ENCODE results near the gene OPN1LW. TPM values are rescaled to one million over a fixed set of nuclear protein-coding genes. Genes with fewer than 3 reads are reported as not detected.

Gene OPN1LW
- total and polyA plus RNA-seq, 2 donors, result not detected

DNA sequence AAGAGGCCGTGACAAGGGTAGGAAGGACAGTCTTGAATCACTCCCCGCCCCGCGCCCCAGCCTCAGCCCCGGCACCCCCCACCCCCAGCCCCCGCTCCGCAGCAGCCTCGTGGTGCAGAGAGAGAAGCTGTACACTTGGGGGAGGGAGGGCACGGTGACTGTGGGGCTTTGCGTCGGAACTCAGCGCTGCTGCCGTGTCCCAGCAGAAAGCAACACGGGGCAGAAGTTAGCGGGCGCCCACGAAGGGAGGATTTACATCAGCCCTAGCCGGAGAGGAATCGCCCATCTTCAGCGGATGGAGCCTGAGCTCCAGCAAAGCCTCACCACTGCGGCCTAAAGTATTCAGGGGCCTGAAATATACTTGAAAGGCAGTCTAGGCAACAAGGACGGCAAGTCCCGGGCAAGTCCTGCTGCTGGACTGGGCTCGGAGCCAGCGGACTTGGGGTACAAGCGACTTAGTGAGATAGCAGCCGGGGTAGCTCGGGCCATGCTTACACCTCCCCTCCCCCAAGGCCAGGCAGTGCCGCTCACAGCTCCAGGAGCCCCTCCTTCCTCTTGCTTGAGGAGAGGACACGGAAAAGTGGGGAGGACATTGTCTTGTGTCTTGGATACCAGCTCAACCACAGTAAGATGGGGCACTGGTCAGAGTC, 18.5 kb upstream of the OPN1LW start:
- H3K27me3 ChIP-seq (ENCODE audit: control insufficient read depth in 2 of 2, insufficient read depth in 1 of 2, low read length in 1 of 2), result no peaks in the 10 kb centered on the region
- H3K4me3 ChIP-seq (ENCODE audit: low read length in 2 of 2), result no peak overlapping the region
- 68% methylated on average over 30 of the region's 30 CpGs for WGBS
- no peak overlapping the region for H3K27ac ChIP-seq (ENCODE audit: low read depth in 1 of 2, low read length in 1 of 2)
- H3K4me1 ChIP-seq (ENCODE audit: control insufficient read depth in 2 of 2, insufficient read depth in 2 of 2, low read length in 2 of 2), result peaks cover 0 to 34% of the 10 kb centered on the region in 2 donors
- peak in 1 of 9 donors; percentile 28 for DNase-seq (ENCODE audit: low read depth in 6 of 9, low spot score in 9 of 9)
- no peaks in the 10 kb centered on the region for H3K36me3 ChIP-seq (ENCODE audit: control insufficient read depth in 2 of 2, insufficient read depth in 2 of 2, low read length in 1 of 2)
- H3K9me3 ChIP-seq (ENCODE audit: control insufficient read depth in 2 of 2, insufficient read depth in 1 of 2, low read length in 1 of 2), result no peaks in the 10 kb centered on the region

DNA sequence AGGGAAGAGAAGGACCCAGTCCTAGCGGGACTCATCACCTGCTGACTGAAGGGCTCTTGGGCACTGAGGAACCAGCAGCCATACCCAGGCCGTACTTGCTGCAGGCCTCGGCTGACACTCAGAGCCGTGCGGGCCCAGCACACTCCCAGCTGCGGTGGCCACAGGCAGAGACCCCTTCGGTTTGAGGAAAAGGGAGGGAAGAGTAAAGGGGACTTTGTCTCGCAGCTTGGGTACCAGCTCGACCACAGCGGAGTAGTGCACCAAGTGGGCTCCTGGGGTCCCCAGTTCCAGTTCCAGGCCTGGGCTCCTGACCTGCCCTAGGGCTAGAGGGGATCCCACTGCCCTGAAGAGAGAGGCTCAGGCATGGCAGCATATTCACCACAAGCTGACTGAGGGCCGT, 17.9 kb upstream of the OPN1LW start:
- H3K36me3 ChIP-seq (ENCODE audit: control insufficient read depth in 2 of 2, insufficient read depth in 2 of 2, low read length in 1 of 2), result no peaks in the 10 kb centered on the region
- H3K4me3 ChIP-seq (ENCODE audit: low read length in 2 of 2), result no peak overlapping the region
- WGBS, result 95% methylated on average over 11 of the region's 11 CpGs
- H3K4me1 ChIP-seq (ENCODE audit: control insufficient read depth in 2 of 2, insufficient read depth in 2 of 2, low read length in 2 of 2), result peaks cover 0 to 34% of the 10 kb centered on the region in 2 donors
- H3K27ac ChIP-seq (ENCODE audit: low read depth in 1 of 2, low read length in 1 of 2), result no peak overlapping the region
- H3K9me3 ChIP-seq (ENCODE audit: control insufficient read depth in 2 of 2, insufficient read depth in 1 of 2, low read length in 1 of 2), result no peaks in the 10 kb centered on the region
- H3K27me3 ChIP-seq (ENCODE audit: control insufficient read depth in 2 of 2, insufficient read depth in 1 of 2, low read length in 1 of 2), result no peaks in the 10 kb centered on the region
- DNase-seq (ENCODE audit: low read depth in 6 of 9, low spot score in 9 of 9), result no peak

DNA sequence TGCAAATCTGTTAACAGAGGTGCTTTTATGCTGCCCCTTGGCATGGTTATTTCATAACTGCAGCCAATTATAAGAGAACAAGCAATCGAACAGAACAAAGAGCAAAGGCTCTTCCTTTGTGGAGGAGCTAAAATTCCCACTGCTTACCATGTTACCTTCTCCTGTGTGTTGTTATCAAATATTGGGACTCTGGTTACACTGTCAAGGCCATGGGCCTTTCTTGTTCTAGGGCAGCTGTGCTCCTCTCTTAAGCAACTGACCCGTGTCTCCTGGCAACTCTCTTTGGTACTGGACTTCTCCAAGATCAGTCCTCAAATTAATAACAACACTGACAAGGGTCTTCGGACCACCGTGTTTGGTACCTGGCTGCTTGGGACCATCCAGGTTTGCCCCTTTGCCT, 12.1 kb upstream of the OPN1LW start:
- peaks cover 0 to 2% of the 10 kb centered on the region in 2 donors for H3K9me3 ChIP-seq (ENCODE audit: control insufficient read depth in 2 of 2, insufficient read depth in 1 of 2, low read length in 1 of 2)
- no peak overlapping the region for H3K4me3 ChIP-seq (ENCODE audit: low read length in 2 of 2)
- peaks cover 0 to 2% of the 10 kb centered on the region in 2 donors for H3K27me3 ChIP-seq (ENCODE audit: control insufficient read depth in 2 of 2, insufficient read depth in 1 of 2, low read length in 1 of 2)
- WGBS, result 97% methylated on average over 4 of the region's 4 CpGs
- H3K36me3 ChIP-seq (ENCODE audit: control insufficient read depth in 2 of 2, insufficient read depth in 2 of 2, low read length in 1 of 2), result no peaks in the 10 kb centered on the region
- DNase-seq (ENCODE audit: low read depth in 6 of 9, low spot score in 9 of 9), result no peak
- peaks cover 0 to 12% of the 10 kb centered on the region in 2 donors for H3K4me1 ChIP-seq (ENCODE audit: control insufficient read depth in 2 of 2, insufficient read depth in 2 of 2, low read length in 2 of 2)
- no peak overlapping the region for H3K27ac ChIP-seq (ENCODE audit: low read depth in 1 of 2, low read length in 1 of 2)

DNA sequence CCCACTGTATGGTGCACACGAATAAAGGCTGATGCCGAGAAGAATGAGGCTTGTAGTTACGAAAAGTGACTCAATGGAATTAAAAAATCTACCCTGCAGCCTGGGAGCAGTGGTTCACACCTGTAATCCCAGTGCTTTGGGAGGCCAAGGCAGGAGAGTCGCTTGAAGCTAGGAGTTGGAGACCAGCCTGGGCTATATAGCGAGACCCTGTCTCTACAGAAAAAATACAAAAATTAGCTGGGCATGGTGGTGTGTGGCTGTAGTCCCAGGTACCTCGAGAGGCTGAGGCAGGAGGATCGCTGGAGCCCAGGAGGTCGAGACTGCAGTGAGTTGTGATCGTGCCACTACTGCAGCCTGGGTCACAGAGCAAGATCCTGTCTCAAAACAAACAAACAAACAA, 11.7 kb upstream of the OPN1LW start:
- Histone ChIP-seq H3K27ac (ENCODE audit: low read depth in 1 of 2, low read length in 1 of 2) (no peak overlapping the region), H3K9me3 (ENCODE audit: control insufficient read depth in 2 of 2, insufficient read depth in 1 of 2, low read length in 1 of 2) (peaks cover 0 to 3% of the 10 kb centered on the region in 2 donors), H3K27me3 (ENCODE audit: control insufficient read depth in 2 of 2, insufficient read depth in 1 of 2, low read length in 1 of 2) (peaks cover 0 to 3% of the 10 kb centered on the region in 2 donors), H3K36me3 (ENCODE audit: control insufficient read depth in 2 of 2, insufficient read depth in 2 of 2, low read length in 1 of 2) (no peaks in the 10 kb centered on the region), H3K4me3 (ENCODE audit: low read length in 2 of 2) (no peak overlapping the region), H3K4me1 (ENCODE audit: control insufficient read depth in 2 of 2, insufficient read depth in 2 of 2, low read length in 2 of 2) (peaks cover 0 to 14% of the 10 kb centered on the region in 2 donors)
- no peak for DNase-seq (ENCODE audit: low read depth in 6 of 9, low spot score in 9 of 9)
- 96% methylated on average over 9 of the region's 9 CpGs for WGBS

DNA sequence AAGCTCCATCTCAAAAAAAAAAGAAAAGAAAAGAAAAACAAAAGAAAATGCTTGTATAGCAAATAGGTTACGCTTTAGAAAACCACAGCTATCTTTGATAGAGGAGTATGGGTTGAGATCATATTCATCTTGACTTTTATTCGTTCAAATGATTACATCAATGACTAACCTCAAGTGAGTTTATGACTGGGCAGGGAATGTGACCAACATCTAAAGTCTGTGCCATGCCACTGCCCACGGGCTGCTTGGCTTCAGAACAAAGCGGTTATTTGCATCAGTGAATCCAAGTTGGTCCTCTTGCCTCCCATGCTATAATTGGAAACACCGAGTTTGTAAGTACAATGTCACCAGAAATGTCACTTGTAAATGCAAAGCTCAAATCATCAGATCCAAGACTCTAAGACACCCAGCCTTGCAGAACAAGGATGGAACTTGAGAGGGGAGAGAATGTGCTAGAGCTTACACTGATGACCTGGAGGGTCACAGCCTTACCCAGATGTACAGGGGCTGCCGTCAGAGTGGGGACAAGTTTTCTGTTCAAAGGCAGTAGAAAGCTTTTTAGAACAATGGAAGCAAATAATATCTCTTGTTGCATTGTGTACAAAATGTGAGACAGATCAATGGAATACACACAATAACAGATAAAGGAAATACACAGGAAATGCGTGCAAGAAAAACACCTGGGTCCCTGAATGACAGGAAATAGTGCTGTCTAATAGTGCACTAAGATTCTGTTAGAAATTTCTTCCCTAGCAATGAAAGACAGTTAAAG, 8.4 kb upstream of the OPN1LW start:
- Histone ChIP-seq H3K27ac (ENCODE audit: low read depth in 1 of 2, low read length in 1 of 2) (peak overlapping the region; percentile 55 to 73), H3K4me1 (ENCODE audit: control insufficient read depth in 2 of 2, insufficient read depth in 2 of 2, low read length in 2 of 2) (peaks cover 0 to 14% of the 10 kb centered on the region in 2 donors), H3K36me3 (ENCODE audit: control insufficient read depth in 2 of 2, insufficient read depth in 2 of 2, low read length in 1 of 2) (no peaks in the 10 kb centered on the region), H3K9me3 (ENCODE audit: control insufficient read depth in 2 of 2, insufficient read depth in 1 of 2, low read length in 1 of 2) (peaks cover 0 to 3% of the 10 kb centered on the region in 2 donors), H3K27me3 (ENCODE audit: control insufficient read depth in 2 of 2, insufficient read depth in 1 of 2, low read length in 1 of 2) (peaks cover 0 to 3% of the 10 kb centered on the region in 2 donors), H3K4me3 (ENCODE audit: low read length in 2 of 2) (no peak overlapping the region)
- DNase-seq (ENCODE audit: low read depth in 6 of 9, low spot score in 9 of 9), result peak in 1 of 9 donors; percentile 41
- 46% methylated on average over 7 of the region's 7 CpGs for WGBS

DNA sequence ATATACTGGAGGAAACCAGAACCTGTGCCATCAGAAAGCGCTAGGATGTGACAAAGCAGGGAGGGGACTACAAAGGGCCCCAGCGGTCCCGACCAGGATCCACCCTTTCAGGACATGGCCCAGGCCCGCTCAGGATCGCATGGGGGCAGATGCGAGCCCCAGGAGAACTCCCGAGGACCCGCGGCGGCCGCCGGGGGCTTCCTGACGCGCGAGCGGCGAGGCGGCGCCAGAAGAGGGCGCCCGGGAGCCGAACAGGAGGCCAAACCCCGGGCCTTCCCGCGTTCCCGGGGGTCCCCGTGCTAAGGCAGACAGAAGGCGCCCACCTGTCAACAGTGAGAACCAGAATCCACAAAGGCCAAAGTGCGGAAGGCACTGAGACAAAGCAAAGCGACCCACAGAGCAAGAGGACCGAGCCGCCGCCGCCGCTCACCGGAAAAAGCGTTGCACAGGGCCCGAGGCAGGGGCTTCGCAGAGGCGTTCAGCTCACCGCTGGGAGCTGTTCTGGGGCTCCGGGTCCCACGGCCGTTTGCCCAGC, 7.3 kb upstream of the OPN1LW start:
- WGBS, result under 1% methylated on average over 43 of the region's 44 CpGs
- peaks cover 0 to 3% of the 10 kb centered on the region in 2 donors for H3K9me3 ChIP-seq (ENCODE audit: control insufficient read depth in 2 of 2, insufficient read depth in 1 of 2, low read length in 1 of 2)
- peak overlapping the region; percentile 18 to 37 for H3K27ac ChIP-seq (ENCODE audit: low read depth in 1 of 2, low read length in 1 of 2)
- peak in 8 of 9 donors; percentile 33 to 85 (median 64) for DNase-seq (ENCODE audit: low read depth in 6 of 9, low spot score in 9 of 9)
- H3K27me3 ChIP-seq (ENCODE audit: control insufficient read depth in 2 of 2, insufficient read depth in 1 of 2, low read length in 1 of 2), result peaks cover 0 to 3% of the 10 kb centered on the region in 2 donors
- H3K4me3 ChIP-seq (ENCODE audit: low read length in 2 of 2), result peak overlapping the region; percentile 35 to 43
- peaks cover 0 to 14% of the 10 kb centered on the region in 2 donors for H3K4me1 ChIP-seq (ENCODE audit: control insufficient read depth in 2 of 2, insufficient read depth in 2 of 2, low read length in 2 of 2)
- H3K36me3 ChIP-seq (ENCODE audit: control insufficient read depth in 2 of 2, insufficient read depth in 2 of 2, low read length in 1 of 2), result no peaks in the 10 kb centered on the region

DNA sequence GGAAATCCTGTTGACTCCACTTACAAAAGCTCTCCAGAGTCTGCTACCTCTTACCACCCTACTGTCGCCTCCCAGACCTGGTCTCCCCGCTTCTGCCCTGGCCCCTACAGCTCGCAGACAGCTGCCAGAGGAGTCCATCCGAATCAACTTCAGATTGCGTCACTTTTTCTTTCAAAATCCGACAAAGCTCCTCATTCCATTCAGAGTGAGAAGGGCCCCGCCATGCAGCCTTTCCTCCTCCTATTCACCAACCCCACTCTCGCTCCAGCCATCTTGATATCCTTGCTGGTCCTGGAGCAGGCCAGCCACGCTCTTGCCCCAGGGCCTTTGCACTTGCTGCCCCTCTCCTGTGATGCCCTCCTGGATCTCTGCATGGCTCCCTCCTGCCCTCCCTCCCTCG, 5.2 kb upstream of the OPN1LW start:
- H3K36me3 ChIP-seq (ENCODE audit: control insufficient read depth in 2 of 2, insufficient read depth in 2 of 2, low read length in 1 of 2), result no peaks in the 10 kb centered on the region
- peaks cover 0 to 3% of the 10 kb centered on the region in 2 donors for H3K9me3 ChIP-seq (ENCODE audit: control insufficient read depth in 2 of 2, insufficient read depth in 1 of 2, low read length in 1 of 2)
- H3K4me1 ChIP-seq (ENCODE audit: control insufficient read depth in 2 of 2, insufficient read depth in 2 of 2, low read length in 2 of 2), result peaks cover 0 to 14% of the 10 kb centered on the region in 2 donors
- DNase-seq (ENCODE audit: low read depth in 6 of 9, low spot score in 9 of 9), result no peak
- H3K4me3 ChIP-seq (ENCODE audit: low read length in 2 of 2), result no peak overlapping the region
- H3K27me3 ChIP-seq (ENCODE audit: control insufficient read depth in 2 of 2, insufficient read depth in 1 of 2, low read length in 1 of 2), result peaks cover 0 to 3% of the 10 kb centered on the region in 2 donors
- no peak overlapping the region for H3K27ac ChIP-seq (ENCODE audit: low read depth in 1 of 2, low read length in 1 of 2)
- WGBS, result 95% methylated on average over 10 of the region's 10 CpGs

DNA sequence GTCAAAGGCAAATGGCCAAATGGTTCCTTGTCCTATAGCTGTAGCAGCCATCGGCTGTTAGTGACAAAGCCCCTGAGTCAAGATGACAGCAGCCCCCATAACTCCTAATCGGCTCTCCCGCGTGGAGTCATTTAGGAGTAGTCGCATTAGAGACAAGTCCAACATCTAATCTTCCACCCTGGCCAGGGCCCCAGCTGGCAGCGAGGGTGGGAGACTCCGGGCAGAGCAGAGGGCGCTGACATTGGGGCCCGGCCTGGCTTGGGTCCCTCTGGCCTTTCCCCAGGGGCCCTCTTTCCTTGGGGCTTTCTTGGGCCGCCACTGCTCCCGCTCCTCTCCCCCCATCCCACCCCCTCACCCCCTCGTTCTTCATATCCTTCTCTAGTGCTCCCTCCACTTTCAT, 3.8 kb upstream of the OPN1LW start:
- WGBS, result 97% methylated on average over 12 of the region's 12 CpGs
- peaks cover 0 to 3% of the 10 kb centered on the region in 2 donors for H3K27me3 ChIP-seq (ENCODE audit: control insufficient read depth in 2 of 2, insufficient read depth in 1 of 2, low read length in 1 of 2)
- peaks cover 0 to 14% of the 10 kb centered on the region in 2 donors for H3K4me1 ChIP-seq (ENCODE audit: control insufficient read depth in 2 of 2, insufficient read depth in 2 of 2, low read length in 2 of 2)
- no peak overlapping the region for H3K4me3 ChIP-seq (ENCODE audit: low read length in 2 of 2)
- no peak overlapping the region for H3K27ac ChIP-seq (ENCODE audit: low read depth in 1 of 2, low read length in 1 of 2)
- peaks cover 0 to 3% of the 10 kb centered on the region in 2 donors for H3K9me3 ChIP-seq (ENCODE audit: control insufficient read depth in 2 of 2, insufficient read depth in 1 of 2, low read length in 1 of 2)
- no peak for DNase-seq (ENCODE audit: low read depth in 6 of 9, low spot score in 9 of 9)
- H3K36me3 ChIP-seq (ENCODE audit: control insufficient read depth in 2 of 2, insufficient read depth in 2 of 2, low read length in 1 of 2), result no peaks in the 10 kb centered on the region

DNA sequence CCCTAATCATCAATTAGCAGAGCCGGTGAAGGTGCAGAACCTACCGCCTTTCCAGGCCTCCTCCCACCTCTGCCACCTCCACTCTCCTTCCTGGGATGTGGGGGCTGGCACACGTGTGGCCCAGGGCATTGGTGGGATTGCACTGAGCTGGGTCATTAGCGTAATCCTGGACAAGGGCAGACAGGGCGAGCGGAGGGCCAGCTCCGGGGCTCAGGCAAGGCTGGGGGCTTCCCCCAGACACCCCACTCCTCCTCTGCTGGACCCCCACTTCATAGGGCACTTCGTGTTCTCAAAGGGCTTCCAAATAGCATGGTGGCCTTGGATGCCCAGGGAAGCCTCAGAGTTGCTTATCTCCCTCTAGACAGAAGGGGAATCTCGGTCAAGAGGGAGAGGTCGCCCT, 3.3 kb upstream of the OPN1LW start:
- no peaks in the 10 kb centered on the region for H3K36me3 ChIP-seq (ENCODE audit: control insufficient read depth in 2 of 2, insufficient read depth in 2 of 2, low read length in 1 of 2)
- no peak overlapping the region for H3K27ac ChIP-seq (ENCODE audit: low read depth in 1 of 2, low read length in 1 of 2)
- peaks cover 0 to 9% of the 10 kb centered on the region in 2 donors for H3K4me1 ChIP-seq (ENCODE audit: control insufficient read depth in 2 of 2, insufficient read depth in 2 of 2, low read length in 2 of 2)
- no peak overlapping the region for H3K4me3 ChIP-seq (ENCODE audit: low read length in 2 of 2)
- H3K9me3 ChIP-seq (ENCODE audit: control insufficient read depth in 2 of 2, insufficient read depth in 1 of 2, low read length in 1 of 2), result peaks cover 0 to 3% of the 10 kb centered on the region in 2 donors
- DNase-seq (ENCODE audit: low read depth in 6 of 9, low spot score in 9 of 9), result no peak
- peaks cover 0 to 3% of the 10 kb centered on the region in 2 donors for H3K27me3 ChIP-seq (ENCODE audit: control insufficient read depth in 2 of 2, insufficient read depth in 1 of 2, low read length in 1 of 2)
- WGBS, result 95% methylated on average over 10 of the region's 10 CpGs

Data from thymus (tissue), 11 donors.